ENCODE measurements around the gene RASA3. TPM values are rescaled to one million over a fixed set of nuclear protein-coding genes. Genes with fewer than 3 reads are reported as not detected.
"Not testable (repeated sequence)": the region's sequence is repeated elsewhere in the genome, so short reads cannot be mapped to it uniquely, and the experiment has no call there.

RASA3 gene
- total RNA-seq, 4 donors from 2014 or later = 29.5 to 38.1 (median 34.6) TPM

GRCh38 chr13:114120591-114121011 is 11.8 kb downstream of the RASA3 start:
- H3K4me1 ChIP-seq = peaks cover 32 to 72% (median 60%) of the 10 kb centered on the region in 4 donors
- no peaks in the 10 kb centered on the region for H3K36me3 ChIP-seq
- no peaks in the 10 kb centered on the region for H3K9me3 ChIP-seq
- intact Hi-C loops (cut with DNase I) = no loop called here
- TF ChIP-seq POLR2A (IDR thresholded peaks at IDR 0.05; ENCODE audit: low read depth) (no peak), POLR2AphosphoS5 (IDR thresholded peaks at IDR 0.05) (no peak), CTCF (IDR thresholded peaks at IDR 0.05) (no peak), EP300 (IDR thresholded peaks at IDR 0.05) (no peak)
- H3K27ac ChIP-seq (replicated peaks in 1 of 4) = peak overlapping the region; percentile 30 to 66 (median 62)
- H3K27me3 ChIP-seq = no peaks in the 10 kb centered on the region
- H3K4me3 ChIP-seq = no peak overlapping the region
- no peak for DNase-seq (ENCODE audit: extremely low spot score)
- WGBS = 28% methylated on average over 7 of the region's 10 CpGs

DNA sequence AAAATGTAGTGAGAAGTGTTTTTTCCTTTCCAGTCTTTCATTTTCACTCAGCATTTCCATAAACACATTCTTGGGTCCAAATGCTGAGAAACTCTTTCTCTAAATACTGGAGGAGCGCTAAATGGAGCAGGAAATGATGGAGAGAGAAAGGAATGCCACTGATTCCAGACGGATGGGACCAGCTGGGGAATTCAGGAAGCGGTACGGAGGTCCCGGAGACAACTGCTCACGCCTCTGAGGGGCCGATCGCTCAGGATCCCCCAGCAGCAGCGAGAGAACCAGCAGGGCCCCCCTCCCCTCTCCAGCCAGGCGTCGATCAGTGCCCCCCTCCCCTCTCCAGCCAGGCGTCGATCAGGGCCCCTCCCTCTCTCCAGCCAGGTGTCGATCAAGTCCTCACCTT is 13.2 kb downstream of the RASA3 start:
- DNase-seq (ENCODE audit: extremely low spot score) = no peak
- H3K27ac ChIP-seq (replicated peaks in 1 of 4) = peak overlapping the region; percentile 77 to 83 (median 80)
- intact Hi-C loops (cut with DNase I) = no loop called here
- no peaks in the 10 kb centered on the region for H3K9me3 ChIP-seq
- TF ChIP-seq POLR2A (IDR thresholded peaks at IDR 0.05; ENCODE audit: low read depth) (no peak), EP300 (IDR thresholded peaks at IDR 0.05) (no peak), POLR2AphosphoS5 (IDR thresholded peaks at IDR 0.05) (peak; percentile 7 to 30), CTCF (IDR thresholded peaks at IDR 0.05) (no peak)
- 17% methylated on average over 9 of the region's 14 CpGs for WGBS
- H3K36me3 ChIP-seq = no peaks in the 10 kb centered on the region
- peak overlapping the region; percentile 20 to 52 (median 32) for H3K4me3 ChIP-seq
- H3K4me1 ChIP-seq = peaks cover 39 to 75% (median 67%) of the 10 kb centered on the region in 4 donors
- H3K27me3 ChIP-seq = no peaks in the 10 kb centered on the region

DNA sequence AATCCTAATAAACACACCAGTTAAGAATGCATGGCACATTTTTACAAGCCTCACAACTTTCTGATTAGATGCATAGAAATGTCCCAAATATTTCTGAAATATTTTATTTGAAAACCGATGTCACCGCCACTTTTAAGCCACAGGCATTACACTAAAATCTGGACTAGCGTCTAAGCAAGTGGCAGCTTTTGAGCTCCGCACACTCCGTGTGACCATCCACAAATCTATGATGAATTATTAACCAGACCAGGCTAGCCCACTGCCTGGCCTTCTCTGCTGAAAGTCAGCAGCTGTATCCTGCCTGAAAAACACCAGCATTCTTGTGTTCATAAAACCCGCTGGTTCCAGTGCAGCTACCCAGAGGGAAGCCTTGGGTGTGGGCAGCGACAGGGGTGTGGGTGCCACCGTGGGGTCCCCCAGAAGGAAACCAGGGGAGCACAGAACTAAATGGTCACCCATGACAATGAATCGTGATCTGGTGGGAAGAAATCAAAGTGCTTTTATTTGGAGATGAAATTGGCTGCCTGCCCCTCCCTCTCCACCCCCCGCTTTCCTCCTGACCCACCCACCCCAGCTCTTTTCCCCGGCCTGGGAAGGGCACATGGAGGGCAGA is 13.8 kb downstream of the RASA3 start:
- H3K4me3 ChIP-seq = peak overlapping the region in 2 of 4 donors; percentile 35 to 52
- peaks cover 39 to 72% (median 67%) of the 10 kb centered on the region in 4 donors for H3K4me1 ChIP-seq
- 41% methylated on average over 11 of the region's 11 CpGs for WGBS
- peak overlapping the region; percentile 77 to 83 (median 80) for H3K27ac ChIP-seq (replicated peaks in 1 of 4)
- intact Hi-C loops (cut with DNase I) = no loop called here
- TF ChIP-seq POLR2AphosphoS5 (IDR thresholded peaks at IDR 0.05) (no peak), CTCF (IDR thresholded peaks at IDR 0.05) (no peak), EP300 (IDR thresholded peaks at IDR 0.05) (no peak), POLR2A (IDR thresholded peaks at IDR 0.05; ENCODE audit: low read depth) (no peak)
- no peaks in the 10 kb centered on the region for H3K9me3 ChIP-seq
- DNase-seq (ENCODE audit: extremely low spot score) = no peak
- H3K27me3 ChIP-seq = no peaks in the 10 kb centered on the region
- H3K36me3 ChIP-seq = no peaks in the 10 kb centered on the region

DNA sequence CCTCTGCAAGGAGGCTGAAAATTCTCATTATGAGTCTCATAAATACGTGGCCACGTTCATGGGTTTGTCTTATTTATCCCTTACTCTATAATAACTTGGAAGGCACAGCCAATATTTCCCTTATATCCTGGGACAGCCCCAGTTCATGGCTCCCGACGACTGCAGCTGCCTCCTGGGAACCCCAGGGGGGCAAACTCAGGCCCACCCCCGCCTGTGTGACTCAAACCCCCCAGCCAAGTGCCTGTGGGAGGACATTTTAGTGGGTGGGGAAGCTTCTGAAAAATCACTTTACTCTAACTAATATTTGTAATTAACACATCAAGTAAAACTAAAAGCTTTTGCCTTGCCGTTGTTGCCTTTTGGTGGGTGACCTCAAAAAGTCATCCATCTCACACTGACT is 14.3 kb downstream of the RASA3 start:
- no peaks in the 10 kb centered on the region for H3K36me3 ChIP-seq
- no peaks in the 10 kb centered on the region for H3K27me3 ChIP-seq
- H3K27ac ChIP-seq (replicated peaks in 1 of 4) = peak overlapping the region; percentile 77 to 83 (median 80)
- H3K4me3 ChIP-seq = no peak overlapping the region
- intact Hi-C loops (cut with DNase I) = no loop called here
- DNase-seq (ENCODE audit: extremely low spot score) = no peak
- WGBS = 48% methylated on average over 6 of the region's 6 CpGs
- H3K9me3 ChIP-seq = no peaks in the 10 kb centered on the region
- H3K4me1 ChIP-seq = peaks cover 39 to 68% (median 63%) of the 10 kb centered on the region in 4 donors
- TF ChIP-seq POLR2A (IDR thresholded peaks at IDR 0.05; ENCODE audit: low read depth) (no peak), CTCF (IDR thresholded peaks at IDR 0.05) (no peak), EP300 (IDR thresholded peaks at IDR 0.05) (no peak), POLR2AphosphoS5 (IDR thresholded peaks at IDR 0.05) (no peak)

GRCh38 chr13:114117341-114117874 is 15.0 kb downstream of the RASA3 start:
- WGBS = 91% methylated on average over 20 of the region's 20 CpGs
- H3K27ac ChIP-seq (replicated peaks in 1 of 4); H3K27me3 ChIP-seq; H3K9me3 ChIP-seq; intact Hi-C loops (cut with DNase I); H3K4me3 ChIP-seq; DNase-seq (ENCODE audit: extremely low spot score); H3K36me3 ChIP-seq: not testable (repeated sequence)
- H3K4me1 ChIP-seq = peaks cover 34 to 68% (median 63%) of the 10 kb centered on the region in 4 donors

All from esophagus muscularis mucosa (tissue), 4 donors.